CMK (cell line): ENCODE results near the gene SCPEP1.
"Not testable (repeated sequence)": the region's sequence is repeated elsewhere in the genome, so short reads cannot be mapped to it uniquely, and the experiment has no call there.

ENCODE experiments used
- DNase-seq: peaks from one replicate; pipeline ENCODE4 v3.0.0-alpha.2; 2010; ENCODE audit warnings: low read depth

The SCPEP1 gene, protein sequence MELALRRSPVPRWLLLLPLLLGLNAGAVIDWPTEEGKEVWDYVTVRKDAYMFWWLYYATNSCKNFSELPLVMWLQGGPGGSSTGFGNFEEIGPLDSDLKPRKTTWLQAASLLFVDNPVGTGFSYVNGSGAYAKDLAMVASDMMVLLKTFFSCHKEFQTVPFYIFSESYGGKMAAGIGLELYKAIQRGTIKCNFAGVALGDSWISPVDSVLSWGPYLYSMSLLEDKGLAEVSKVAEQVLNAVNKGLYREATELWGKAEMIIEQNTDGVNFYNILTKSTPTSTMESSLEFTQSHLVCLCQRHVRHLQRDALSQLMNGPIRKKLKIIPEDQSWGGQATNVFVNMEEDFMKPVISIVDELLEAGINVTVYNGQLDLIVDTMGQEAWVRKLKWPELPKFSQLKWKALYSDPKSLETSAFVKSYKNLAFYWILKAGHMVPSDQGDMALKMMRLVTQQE

DNA sequence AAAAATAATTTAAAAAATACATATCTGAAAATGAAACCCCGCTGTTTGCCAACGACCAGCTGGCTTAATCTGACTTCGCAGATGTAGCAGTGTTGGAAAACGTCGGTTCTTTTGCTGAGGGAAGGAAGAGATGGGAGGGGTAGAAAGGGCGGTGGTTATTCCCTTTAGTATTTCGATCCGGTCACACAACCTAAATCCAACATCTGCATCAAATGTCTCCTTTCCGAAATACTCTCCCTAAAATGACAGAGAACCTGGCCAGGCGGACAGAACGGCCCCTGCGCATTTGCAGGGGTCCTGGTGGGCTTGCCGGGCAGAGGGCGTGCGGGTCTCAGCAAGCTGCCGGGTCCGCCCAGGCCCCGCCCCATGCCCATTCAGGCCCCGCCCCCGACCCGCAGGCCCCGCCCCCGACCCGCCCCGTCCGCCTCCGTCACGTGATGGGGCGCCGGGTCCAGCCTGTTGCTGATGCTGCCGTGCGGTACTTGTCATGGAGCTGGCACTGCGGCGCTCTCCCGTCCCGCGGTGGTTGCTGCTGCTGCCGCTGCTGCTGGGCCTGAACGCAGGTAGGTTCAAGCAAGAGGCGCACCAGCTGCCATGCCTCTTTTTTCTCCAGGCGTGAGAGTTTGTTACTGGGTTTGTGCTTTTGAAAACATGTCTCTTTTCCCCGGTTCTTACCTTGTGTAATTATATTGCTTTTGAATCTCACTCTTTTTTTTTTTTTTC lies at the start of gene SCPEP1:
TSS of gene SCPEP1 (plus strand) at position 459 of the 723 bp plus-strand sequence. CDS start at position 488, 29 bp downstream.
- DNase-seq = peak; percentile 58

DNA sequence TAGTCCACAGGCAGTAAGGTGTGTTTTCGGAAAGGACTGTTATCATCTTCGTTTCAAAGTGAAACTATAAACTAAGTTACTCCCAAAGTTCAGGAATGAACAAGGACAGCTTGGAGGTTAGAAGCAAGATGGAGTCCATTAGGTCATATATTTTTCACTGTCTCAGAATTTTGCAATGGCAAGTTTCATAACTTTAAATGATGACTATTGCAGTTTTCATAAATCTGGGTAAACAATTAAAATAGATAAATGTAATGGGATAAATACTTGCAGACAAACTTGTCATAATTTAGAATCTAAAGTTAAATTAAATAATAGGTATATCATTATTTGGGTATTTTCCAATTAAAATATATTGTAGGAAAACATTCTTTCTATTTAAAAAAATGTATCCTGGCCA lies 49.3 kb upstream of the SCPEP1 start:
- DNase-seq = no peak

DNA sequence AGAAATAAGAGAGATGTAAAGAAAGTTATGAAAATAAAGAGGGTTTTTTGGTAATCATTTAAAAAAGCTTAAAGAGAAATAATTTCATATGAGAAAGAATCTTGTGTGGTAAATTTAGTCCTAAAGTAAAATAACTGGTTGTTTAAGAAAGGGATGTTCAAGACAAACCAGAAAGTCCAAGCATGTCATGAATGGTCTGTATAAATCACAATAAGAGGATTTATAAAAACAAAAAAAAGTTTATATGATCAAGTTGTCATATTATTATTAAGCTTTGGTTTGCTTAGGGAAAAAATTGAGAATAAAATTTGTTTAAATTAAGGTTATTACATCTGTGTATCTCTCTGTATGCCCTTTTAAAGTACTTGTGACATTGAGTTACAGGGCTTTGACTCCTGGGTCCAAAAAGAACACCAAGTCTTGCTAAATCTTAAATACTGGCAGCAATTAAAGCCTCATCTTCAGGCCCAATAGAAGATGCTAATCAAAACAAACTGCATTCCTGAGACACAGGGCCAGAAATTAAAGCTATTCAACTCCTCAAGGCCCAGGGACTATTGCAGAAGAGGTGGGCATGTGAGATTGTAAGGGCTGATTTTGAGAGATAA lies 48.5 kb upstream of the SCPEP1 start:
- no peak for DNase-seq

DNA sequence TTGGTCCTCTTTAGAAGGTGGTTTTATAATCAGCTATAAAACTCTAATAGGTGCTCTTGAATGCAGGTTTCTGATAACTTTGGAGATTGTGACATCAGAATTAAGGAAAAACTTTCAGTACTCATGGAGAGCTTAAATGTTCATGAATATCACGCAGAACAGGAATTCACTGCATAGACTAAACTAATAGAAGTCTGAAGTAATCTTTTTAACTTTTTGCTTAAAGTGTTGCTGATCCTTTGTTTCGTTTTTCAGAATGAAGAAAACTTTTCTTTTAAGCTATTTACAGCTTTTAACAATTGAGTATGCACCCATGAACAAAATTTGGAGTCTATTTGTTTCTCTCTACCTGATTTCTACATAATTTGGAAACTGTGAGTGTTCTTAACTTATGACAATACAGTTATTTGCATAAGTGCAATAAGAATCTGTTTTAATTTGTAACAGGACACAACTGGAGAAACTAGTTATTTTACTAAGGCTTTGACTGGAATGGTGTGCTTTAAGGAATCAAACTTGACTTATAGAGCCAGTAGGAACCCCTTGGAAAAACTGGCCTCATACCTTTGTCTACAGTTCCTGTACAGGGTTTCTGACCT lies 47.1 kb upstream of the SCPEP1 start:
- DNase-seq = no peak

DNA sequence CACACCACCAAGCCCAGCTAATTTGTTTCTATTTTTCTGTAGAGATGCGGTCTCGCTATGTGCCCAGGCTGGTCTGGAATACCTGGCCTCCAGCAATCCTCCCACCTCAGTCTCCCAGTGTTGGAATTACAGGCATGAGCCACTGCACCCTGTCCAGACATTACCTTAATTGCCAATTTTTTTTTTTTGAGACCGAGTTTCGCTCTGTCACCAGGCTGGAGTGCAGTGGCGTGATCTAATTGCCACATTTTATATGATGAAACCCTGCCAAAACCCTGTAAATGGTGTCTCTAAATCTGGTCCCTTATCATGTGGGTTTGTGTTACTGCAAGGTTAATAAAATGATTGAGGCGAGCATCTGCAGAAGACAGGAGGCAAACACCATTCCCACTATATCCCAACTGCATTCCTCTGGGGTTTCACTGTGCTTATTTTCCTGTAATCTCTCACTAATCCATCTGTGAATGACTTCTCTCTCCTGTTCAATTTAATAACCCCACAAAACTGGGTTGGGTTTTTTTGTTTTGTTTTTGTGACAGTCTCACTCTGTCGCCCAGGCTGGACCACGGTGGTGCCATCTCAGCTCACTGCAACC lies 44.7 kb upstream of the SCPEP1 start:
- DNase-seq = no peak

DNA sequence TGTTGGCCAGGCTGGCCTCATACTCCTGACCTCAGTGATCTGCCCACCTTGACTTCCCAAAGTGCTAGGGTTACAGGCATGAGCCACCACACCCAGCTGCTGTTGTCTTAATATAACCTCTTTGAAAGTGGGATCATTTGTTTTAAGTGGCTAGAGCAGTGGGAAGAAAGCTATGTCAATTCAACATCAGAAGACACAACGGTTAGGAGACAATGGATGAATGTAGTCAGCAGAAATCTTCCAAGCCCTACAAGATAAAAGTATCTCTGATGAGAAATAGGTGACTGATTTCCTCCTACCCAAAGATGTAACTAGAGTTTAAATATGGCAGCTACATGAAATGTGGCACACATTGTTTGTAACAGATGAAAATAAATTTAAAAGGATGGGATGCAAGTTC lies 44.1 kb upstream of the SCPEP1 start:
- no peak for DNase-seq

DNA sequence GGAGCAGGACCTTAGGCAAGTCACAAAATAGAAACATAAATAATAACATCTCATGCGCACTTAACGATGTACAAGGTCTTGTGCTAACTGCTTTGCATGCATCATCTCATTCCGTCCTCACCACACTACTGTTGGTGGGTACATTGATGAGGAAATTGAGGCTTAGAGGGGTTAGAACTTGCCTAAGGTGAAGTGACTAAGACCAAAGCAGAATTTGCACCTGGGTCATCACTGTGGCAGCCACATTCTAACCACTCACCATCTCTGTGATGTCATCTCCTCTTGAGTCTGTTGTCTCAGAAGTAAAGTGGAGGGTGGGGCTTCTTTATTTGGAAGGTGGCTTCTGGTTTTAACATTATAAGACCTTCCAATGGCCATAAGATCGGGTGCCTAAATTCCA lies 43.7 kb upstream of the SCPEP1 start:
- no peak for DNase-seq

DNA sequence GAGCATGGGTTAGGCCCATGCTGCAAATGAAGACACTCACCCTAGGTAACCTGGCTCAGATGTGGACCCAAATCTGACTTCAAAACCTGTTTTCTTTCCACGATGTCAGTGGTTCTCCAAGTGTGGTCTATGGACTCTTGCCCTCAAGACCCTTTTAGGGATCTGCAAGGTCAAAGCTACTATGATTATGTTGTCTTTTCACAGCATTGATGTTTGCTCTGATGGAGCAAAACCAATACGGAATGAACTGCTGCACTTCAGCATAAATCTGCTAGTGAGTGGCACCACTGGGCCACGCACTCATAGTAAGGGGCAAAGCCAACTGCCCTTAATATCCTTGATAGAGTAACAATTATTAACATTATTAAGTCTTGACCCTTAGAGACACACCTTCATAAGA lies 42.5 kb upstream of the SCPEP1 start:
- no peak for DNase-seq

DNA sequence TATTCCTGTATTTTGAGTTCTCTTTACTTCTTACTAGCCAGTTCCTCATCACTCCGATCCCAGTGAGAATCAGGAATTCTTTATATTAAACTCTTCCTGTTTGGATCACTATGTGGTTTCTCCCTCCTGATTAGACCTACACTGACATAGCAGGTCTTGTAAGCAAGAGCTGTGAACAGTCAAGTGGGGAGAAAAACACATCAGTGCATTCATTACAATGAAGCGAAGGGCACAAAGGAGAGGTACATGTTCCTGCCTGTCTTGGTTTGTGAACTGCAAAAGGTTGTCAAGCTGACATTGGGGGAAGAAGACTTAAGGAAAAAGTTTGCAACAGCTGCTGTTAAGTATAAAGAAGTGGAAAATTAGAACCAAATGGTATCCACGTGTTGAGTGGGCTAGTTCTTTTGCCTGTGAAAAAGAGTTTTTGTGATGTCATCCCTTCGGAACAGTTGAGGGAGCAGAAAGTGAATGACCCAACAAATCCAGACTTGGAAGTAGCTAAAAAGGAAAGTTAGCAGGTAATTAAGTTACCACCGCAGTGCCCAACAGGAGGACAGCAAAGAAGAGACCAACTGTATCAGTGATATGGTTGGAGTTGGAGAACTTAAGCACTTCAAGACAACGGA lies 41.1 kb upstream of the SCPEP1 start:
- no peak for DNase-seq

DNA sequence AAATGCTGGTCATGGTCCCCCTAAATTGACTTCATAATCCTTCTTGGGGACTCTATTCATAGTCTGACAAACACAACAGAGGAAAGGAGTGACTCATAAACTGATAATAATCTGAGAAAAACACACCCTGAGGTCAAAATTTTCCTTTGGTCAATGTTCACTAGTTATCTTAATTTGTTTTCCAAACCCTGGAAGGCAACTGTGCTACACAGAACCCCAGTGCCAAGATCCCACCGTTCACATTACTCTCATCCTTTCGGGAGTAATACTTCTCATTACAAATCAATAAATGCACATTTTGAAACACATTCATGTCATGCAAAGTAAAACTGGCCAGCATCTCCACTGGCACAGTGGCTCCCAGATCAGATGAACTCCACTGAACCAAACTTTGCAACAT lies 40.2 kb upstream of the SCPEP1 start:
- no peak for DNase-seq

DNA sequence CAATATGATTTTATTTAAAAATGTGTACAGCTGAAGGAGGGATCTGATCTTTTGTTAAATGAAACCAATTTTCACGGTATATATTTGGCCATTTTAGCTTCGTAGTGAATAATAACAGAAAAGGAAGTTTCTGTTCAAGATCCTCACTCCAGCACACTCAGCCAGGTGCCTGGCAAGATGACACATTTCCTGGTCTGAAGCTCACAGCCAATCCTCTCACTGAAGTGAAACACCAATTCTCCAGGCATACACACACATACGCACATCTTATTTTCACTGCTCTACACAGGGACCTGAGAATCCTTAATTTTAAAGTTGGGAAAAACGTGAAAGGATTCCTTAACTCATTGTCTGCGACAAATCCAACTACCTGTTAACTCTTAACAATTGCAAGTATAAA lies 39.7 kb upstream of the SCPEP1 start:
- not testable (repeated sequence) for DNase-seq

DNA sequence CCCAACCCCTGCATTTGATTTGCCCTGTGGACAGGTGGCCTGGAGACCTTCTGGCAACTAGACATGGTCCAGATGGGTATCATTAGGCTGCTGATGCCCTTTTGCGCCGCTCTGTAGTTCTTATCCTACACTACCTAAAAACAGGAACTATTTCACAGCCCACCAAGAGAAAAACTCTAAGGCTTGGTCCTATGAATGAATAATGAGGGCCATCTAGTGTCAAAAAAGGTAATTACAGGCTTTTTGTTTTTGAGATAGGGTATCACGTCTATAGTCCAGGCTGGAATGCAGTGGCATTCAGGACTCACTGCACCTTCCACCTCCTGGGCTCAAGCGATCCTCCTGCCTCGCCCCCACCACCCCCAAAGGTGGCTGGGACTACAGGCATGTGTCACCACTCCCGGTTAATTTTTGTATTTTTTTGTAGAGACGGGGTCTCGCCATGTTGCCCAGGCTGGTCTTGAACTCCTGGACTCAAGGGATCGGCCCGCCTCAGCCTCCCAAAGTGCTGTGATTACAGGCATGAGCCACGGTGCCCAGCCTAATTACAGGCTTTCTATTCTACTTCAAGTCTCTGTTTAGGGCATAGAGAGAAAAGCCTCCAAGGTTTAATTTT lies 38.0 kb upstream of the SCPEP1 start:
- DNase-seq = peak; percentile 11

DNA sequence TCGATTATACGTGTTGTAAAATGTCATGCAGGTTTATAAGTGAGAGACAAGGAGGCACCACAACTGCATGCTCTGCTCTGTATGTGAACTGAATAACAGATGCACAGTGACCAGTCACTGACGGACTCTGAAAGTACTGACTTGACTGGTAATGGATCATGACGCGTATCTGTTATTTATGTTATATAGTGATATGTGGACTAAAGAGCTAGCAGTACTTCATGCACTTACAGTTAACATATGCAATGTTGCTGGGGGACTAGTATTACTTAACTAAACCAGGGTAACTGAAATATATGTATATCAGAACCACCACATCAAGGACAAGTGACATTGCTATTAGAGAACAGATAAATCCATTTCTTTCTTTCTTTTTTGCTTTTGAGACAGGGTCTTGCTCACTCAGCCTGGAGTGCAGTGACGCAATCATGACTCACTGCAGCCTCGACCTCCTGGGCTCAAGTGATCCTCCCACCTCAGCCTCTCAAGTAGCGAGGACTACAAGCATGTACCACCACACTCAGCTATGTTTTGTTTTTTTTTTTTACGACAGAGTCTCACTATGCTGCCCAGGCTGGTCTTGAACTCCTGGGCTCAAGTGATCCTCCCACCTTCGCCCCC lies 34.3 kb upstream of the SCPEP1 start:
- no peak for DNase-seq

DNA sequence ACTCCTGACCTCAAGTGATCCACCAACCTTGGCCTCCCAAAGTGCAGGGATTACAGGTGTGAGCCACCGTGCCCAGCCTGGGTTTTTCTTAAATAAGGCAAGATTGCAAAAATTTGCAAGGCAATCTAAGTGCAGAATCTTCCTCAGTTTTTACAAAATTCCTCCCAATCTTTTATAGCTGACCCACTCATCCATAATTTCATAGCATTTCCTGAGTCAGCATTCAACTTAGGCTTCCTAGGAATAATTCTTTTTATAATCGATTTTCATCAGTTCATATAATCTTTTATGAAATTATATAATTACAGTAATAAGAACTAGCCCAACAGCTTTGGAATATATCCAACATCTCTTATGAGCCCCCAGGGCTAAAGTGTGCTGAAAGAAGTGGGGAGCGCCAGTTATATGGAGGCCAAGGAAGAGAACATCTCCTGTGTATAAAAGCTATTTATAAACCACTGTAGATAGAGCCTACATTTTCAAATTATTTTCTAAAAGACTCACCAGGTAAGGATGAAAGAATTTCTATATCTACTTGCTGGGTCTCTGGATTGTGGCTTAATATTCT lies 31.9 kb upstream of the SCPEP1 start:
- no peak for DNase-seq

DNA sequence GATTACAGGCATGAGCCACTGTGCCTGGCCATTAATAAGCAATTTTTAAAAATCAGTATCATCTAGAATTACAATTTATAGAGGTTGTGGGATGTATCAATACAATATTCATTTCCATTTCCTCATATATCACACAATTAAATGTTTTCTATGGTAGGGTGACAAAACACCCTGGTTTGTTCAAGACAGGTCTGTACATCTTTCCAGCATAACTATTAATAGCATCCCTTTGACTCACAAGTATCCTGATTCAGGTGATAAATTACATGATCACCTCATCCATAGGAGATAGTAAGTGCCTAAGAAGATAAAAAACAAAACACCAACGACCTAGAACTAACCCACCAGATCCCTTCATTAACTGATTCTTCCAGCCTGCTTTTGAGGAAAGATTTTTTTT lies 30.2 kb upstream of the SCPEP1 start:
- DNase-seq = no peak

DNA sequence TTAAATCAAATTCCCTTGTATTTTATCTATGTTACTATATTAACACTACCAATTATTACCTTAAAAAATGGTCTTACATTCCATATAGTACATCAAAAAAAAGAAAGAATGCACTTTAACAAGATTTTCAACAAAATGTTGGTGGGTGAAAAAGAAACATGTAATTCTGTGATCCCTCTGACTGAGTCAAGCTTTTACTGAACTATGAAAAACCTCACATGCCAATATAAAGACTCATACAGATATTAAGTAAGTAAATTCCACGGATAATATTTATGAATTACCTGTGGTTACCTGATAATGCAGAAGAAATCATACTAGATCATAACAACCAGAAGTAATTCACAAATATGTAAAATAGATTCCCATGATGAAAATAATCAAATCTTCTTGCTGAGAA lies 29.4 kb upstream of the SCPEP1 start:
- no peak for DNase-seq

DNA sequence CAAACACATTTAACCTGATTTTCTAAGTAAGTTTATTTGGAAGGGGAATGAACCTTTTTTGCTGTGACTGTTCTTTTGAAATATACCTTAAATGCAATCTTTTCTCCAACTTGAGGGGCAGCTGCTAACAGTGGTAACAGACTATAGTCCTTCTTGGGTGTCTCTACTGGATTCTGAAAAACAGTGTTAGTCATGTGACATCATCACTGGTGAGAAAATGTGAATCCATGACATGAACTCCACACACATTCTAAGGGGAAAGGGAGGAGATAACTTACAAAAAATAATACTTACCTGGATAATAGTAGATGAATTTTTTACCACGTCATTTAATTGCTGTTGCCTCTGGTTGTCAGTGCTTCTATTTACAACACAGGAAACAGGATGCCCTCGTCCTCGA lies 28.3 kb upstream of the SCPEP1 start:
- no peak for DNase-seq

DNA sequence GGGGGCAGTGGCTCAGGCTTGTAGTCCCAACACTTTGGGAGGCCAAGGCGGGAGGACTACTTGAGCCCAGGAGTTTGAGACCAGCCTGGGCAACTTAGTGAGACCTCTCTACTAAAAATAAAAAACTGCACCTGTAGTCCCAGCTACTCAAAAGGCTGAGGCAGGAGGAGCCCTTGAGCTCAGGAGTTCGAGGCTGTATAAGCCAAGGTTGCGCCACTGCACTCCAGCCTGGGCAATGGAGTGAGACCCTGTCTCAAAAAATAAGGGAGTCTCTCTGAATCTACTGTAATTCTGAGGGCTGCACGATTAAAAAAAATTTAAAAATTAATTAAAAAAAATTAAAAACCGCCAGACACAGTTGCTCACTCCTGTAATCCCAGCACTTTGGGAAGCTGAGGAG lies 20.9 kb upstream of the SCPEP1 start:
- DNase-seq = no peak

DNA sequence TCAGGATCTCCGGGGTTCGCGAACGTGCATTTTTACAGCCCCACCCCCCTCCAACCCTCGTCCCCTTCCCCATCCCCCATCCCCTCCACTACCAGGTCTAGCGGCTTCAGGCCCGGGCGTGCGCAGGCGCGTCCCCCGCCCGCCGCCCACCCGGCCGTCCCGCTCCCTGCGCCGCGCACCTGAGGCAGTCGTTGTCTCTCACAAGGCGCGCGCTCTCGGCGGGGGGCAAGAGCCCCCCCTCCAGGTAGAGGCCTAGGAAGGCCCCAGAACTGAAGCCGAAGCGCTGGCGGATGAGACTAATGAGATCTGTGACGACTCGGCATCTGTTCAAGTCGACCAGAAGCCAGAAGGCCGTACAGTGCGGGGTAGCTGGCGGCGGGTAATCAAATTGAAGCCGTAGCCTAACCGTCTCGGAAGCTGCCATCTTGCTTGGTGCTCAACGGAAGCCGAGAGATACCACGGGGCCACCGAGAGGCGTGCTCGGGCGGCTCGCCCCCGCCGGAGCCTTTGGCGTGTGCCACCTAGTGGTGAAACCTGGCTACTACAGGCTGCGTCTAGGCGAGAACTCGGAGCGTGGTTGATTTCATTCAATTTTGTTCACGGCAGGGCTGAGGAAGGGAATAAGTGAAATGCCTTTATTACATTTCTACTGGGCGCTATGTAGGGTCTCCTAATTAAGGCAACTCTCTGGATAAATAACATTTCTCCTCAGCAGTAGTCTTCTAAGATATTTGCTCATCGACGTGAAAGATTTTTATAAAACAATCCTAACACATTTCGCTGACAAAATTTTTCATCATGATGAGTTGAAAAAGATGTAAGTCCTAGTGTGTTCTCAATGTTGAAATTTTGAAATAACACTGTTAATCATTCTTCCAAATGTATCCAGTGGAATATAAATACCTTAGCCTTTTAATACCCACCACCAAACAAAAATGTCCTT lies 17.1 kb upstream of the SCPEP1 start, which contains the start of gene COIL:
TSS of gene COIL (minus strand) at position 455 of the 943 bp plus-strand sequence. CDS start at position 424, 31 bp downstream.
- DNase-seq = peak; percentile 79
